Smooth muscle cell (in vitro differentiated cells): ENCODE results near the gene PIP5K1B. TPM values are rescaled to one million over a fixed set of nuclear protein-coding genes. Genes with fewer than 3 reads are reported as not detected.

Source experiments
- DNase-seq: peaks from one replicate; lab custom pipeline; 2025; ENCODE audit not compliant: unreplicated experiment; lab: John Stamatoyannopoulos, UW
- H2AFZ ChIP-seq: fragments of 200-600 bp; sonication (generic); 2 replicates; pipeline ENCODE4 v1.6.0; 2016; ENCODE audit warnings: antibody characterized with exemption, low read depth, mild to moderate bottlenecking
- H3F3A ChIP-seq: fragments of 200-600 bp; sonication (generic); 2 replicates; pipeline ENCODE4 v1.6.0; 2017; ENCODE audit warnings: antibody characterized with exemption, low read depth
- H3K27ac ChIP-seq: fragments of 200-600 bp; sonication (generic); 2 replicates; pipeline ENCODE4 v1.5.1; 2016; ENCODE audit warnings: low read depth, mild to moderate bottlenecking
- H3K27me3 ChIP-seq: fragments of 200-600 bp; sonication (generic); 2 replicates; pipeline ENCODE4 v1.6.1; 2016; ENCODE audit warnings: low read depth, mild to moderate bottlenecking
- H3K36me3 ChIP-seq: fragments of 200-600 bp; sonication (generic); 2 replicates; pipeline ENCODE4 v1.5.1; 2016; ENCODE audit warnings: low read depth
- H3K4me1 ChIP-seq: fragments of 200-600 bp; sonication (generic); 2 replicates; pipeline ENCODE4 v1.5.1; 2016; ENCODE audit warnings: low read depth
- H3K4me2 ChIP-seq: fragments of 200-600 bp; sonication (generic); 2 replicates; pipeline ENCODE4 v1.6.0; 2016; ENCODE audit warnings: mild to moderate bottlenecking
- H3K4me3 ChIP-seq: fragments of 200-600 bp; sonication (generic); 2 replicates; pipeline ENCODE4 v1.5.1; 2016; ENCODE audit warnings: mild to moderate bottlenecking
- H3K79me2 ChIP-seq: fragments of 200-600 bp; sonication (generic); 2 replicates; pipeline ENCODE4 v1.6.0; 2016; ENCODE audit warnings: low read depth, mild to moderate bottlenecking
- H3K9ac ChIP-seq: fragments of 200-600 bp; sonication (generic); 2 replicates; pipeline ENCODE4 v1.6.0; 2016; ENCODE audit warnings: low read depth
- H3K9me3 ChIP-seq: fragments of 200-600 bp; sonication (generic); replicated peaks from 2 replicates; pipeline ENCODE4 v1.5.1; 2016; ENCODE audit warnings: low read depth
- H4K20me1 ChIP-seq: fragments of 200-600 bp; sonication (generic); 2 replicates; pipeline ENCODE4 v1.6.0; 2016; ENCODE audit warnings: low read depth
- WGBS: methylation state at CpG from one replicate; pipeline ENCODE4 v1.1.7; 2016; ENCODE audit warnings: low lambda C conversion rate; 5-methylcytosine and 5-hydroxymethylcytosine counted together
- polyA plus RNA-seq: library from polyadenylated mRNA; unstranded; fragments of >200 nt; fragmentation: Nextera tagmentation; extraction: Ambion mirVana; gene quantifications from 2 replicates; pipeline ENCODE4 v1.2.1, GENCODE V29; 2016
- total RNA-seq: library from RNA; depleted of rRNA; stranded (reverse); fragments of >200 nt; gene quantifications from 2 replicates; pipeline ENCODE4 v1.2.3, GENCODE V29; 2014
- TF ChIP-seq, protein P1 (sequence below): fragments of 200-600 bp; sonication (generic); IDR thresholded peaks from 2 replicates; pipeline ENCODE4 v1.5.1; 2017; ENCODE audit warnings: borderline replicate concordance, mild to moderate bottlenecking, antibody characterized with exemption; ENCODE audit not compliant: insufficient read depth, poor library complexity, severe bottlenecking

The PIP5K1B gene
- total and polyA plus RNA-seq, 2 experiments from 2014 or later = not detected

DNA sequence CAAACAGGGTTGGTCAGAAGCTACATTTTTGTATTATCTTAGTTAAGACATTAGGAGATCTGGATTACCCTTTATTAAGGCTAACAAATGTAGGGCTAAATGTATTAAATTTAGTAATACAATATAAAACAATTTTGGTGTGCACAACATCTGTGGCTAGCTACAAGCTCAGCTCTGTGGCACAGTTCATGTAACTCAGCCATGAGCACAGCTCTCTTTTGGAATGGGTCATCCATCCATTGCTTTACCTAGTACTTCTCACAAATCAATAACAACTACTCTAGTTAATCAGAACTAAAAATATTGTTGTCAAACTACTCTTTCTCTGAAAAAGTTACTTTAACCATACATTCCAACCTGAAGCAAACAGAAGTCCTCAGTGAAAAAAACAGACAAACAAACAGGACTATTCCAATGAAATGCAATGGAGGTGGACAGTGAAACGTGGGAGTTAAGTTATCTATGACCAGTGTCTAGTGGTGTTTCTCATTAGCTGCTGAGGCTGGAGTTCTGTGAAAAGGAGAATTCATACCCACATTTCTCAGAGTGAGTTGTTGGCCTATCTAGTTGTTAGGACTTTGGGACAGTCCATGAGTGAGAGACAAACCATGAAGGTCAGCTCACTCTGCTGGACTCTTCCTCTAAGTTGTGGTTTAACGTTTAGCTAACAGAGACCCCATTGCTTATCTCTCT, 55.1 kb downstream of the PIP5K1B start:
- Histone ChIP-seq H3K27ac (no peak overlapping the region), H3K4me3 (no peak overlapping the region)
- TF ChIP-seq, protein P1, sequence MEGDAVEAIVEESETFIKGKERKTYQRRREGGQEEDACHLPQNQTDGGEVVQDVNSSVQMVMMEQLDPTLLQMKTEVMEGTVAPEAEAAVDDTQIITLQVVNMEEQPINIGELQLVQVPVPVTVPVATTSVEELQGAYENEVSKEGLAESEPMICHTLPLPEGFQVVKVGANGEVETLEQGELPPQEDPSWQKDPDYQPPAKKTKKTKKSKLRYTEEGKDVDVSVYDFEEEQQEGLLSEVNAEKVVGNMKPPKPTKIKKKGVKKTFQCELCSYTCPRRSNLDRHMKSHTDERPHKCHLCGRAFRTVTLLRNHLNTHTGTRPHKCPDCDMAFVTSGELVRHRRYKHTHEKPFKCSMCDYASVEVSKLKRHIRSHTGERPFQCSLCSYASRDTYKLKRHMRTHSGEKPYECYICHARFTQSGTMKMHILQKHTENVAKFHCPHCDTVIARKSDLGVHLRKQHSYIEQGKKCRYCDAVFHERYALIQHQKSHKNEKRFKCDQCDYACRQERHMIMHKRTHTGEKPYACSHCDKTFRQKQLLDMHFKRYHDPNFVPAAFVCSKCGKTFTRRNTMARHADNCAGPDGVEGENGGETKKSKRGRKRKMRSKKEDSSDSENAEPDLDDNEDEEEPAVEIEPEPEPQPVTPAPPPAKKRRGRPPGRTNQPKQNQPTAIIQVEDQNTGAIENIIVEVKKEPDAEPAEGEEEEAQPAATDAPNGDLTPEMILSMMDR = no peak

DNA sequence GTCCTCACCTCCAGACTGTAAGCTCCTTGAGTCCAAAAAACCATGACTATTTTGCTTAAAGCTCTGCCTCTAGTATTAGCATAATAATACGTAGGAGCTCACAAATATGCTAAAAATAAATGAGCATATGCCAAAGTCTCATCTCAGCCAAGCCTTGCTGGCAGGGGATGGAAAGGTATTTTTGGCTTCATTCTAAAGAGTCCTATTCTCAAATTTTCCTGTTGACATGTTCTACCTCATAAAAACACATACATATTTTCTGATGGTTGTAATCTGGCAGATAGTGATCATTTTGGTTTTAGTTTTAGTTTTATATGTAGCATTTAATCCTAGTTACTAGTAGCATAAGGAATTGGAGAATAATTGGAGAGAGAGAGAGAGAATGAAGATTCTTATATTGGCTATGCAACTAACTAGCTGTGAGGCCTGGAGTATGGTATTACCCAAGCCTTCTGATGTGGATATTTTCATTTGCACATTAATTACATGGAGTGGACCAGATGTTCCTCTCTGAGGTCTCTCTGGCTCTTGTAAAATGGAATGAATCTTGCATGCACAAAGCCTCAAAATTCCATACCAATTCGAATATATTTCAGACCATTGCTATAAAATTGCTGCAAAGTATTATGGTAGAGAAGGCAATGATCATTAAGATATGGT, 55.8 kb downstream of the PIP5K1B start:
- WGBS = 56% methylated on average over 2 of the region's 2 CpGs
- H3K4me2 ChIP-seq = no peak overlapping the region
- no peaks in the 10 kb centered on the region for H3F3A ChIP-seq
- no peaks in the 10 kb centered on the region for H3K9me3 ChIP-seq
- H3K4me3 ChIP-seq = no peak overlapping the region
- H4K20me1 ChIP-seq = no peaks in the 10 kb centered on the region
- peaks cover 5% of the 10 kb centered on the region for H3K27me3 ChIP-seq
- DNase-seq = no peak
- H3K27ac ChIP-seq = no peak overlapping the region
- no peaks in the 10 kb centered on the region for H3K36me3 ChIP-seq
- H3K4me1 ChIP-seq = peaks cover 7% of the 10 kb centered on the region
- H3K79me2 ChIP-seq = no peaks in the 10 kb centered on the region
- TF ChIP-seq, protein P1 = no peak
- no peak overlapping the region for H2AFZ ChIP-seq
- no peak overlapping the region for H3K9ac ChIP-seq

More for the DNA sequence above, 55.1 kb downstream of the PIP5K1B start:
- Histone ChIP-seq H3K4me2 (no peak overlapping the region), H3K9ac (no peak overlapping the region), H4K20me1 (no peaks in the 10 kb centered on the region), H3F3A (no peaks in the 10 kb centered on the region), H3K27me3 (peaks cover 5% of the 10 kb centered on the region), H3K79me2 (no peaks in the 10 kb centered on the region), H3K36me3 (no peaks in the 10 kb centered on the region), H3K9me3 (no peaks in the 10 kb centered on the region), H2AFZ (no peak overlapping the region), H3K4me1 (peaks cover 7% of the 10 kb centered on the region)
- no peak for DNase-seq
- 78% methylated on average over 2 of the region's 2 CpGs for WGBS

DNA sequence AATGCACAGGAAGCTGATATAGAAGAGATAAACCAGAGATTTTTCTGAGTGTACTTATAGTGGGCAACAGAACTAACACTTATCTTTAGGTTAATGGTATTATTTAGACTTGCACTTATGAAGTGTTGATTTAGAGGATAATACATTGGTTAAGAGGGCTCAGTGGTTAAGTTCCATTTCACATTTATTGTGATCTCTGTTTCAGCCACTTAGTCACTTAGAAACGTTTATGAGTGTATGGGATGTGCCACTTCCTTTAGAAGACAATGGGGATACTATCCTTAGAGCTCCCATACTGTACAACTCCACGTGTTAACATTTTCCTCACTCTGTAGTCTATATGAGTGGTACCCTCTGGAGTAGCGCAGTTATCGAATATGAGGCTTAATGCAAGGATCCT, 57.5 kb downstream of the PIP5K1B start:
- 58% methylated on average over 4 of the region's 4 CpGs for WGBS
- Histone ChIP-seq H3F3A (no peaks in the 10 kb centered on the region), H3K4me2 (no peak overlapping the region), H3K27ac (no peak overlapping the region), H2AFZ (no peak overlapping the region), H4K20me1 (no peaks in the 10 kb centered on the region), H3K36me3 (no peaks in the 10 kb centered on the region), H3K27me3 (peaks cover 5% of the 10 kb centered on the region), H3K9me3 (no peaks in the 10 kb centered on the region), H3K4me1 (no peaks in the 10 kb centered on the region), H3K79me2 (no peaks in the 10 kb centered on the region), H3K9ac (no peak overlapping the region), H3K4me3 (no peak overlapping the region)
- TF ChIP-seq, protein P1 = no peak
- DNase-seq = no peak
